ENCODE data around the gene PODXL2.

DNA sequence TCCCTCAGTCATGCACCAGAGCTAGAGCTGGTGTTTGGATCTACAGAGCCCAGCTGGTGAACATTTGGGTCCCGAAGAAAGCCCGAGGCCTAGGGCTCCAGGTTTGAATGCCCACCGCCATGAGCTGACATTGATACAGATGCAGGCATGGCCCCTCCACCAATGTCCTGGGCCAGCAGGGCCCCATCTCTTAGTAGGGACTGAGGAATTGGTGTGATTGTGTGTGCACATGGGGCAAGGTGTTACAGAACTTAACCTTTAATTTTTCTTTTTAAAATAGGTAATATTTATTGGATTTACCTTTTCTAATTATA is 11.0 kb downstream of the PODXL2 start:
- TF ChIP-seq, protein P1, sequence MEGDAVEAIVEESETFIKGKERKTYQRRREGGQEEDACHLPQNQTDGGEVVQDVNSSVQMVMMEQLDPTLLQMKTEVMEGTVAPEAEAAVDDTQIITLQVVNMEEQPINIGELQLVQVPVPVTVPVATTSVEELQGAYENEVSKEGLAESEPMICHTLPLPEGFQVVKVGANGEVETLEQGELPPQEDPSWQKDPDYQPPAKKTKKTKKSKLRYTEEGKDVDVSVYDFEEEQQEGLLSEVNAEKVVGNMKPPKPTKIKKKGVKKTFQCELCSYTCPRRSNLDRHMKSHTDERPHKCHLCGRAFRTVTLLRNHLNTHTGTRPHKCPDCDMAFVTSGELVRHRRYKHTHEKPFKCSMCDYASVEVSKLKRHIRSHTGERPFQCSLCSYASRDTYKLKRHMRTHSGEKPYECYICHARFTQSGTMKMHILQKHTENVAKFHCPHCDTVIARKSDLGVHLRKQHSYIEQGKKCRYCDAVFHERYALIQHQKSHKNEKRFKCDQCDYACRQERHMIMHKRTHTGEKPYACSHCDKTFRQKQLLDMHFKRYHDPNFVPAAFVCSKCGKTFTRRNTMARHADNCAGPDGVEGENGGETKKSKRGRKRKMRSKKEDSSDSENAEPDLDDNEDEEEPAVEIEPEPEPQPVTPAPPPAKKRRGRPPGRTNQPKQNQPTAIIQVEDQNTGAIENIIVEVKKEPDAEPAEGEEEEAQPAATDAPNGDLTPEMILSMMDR (IDR thresholded peaks at IDR 0.05; ENCODE audit: low read depth, low read length) = no peak
- no peak for TF ChIP-seq EZH2phosphoT487 (IDR thresholded peaks at IDR 0.05; ENCODE audit: low read depth)

Measured in OCI-LY3 (cell line).